Measurements from ENCODE around the gene EHMT2. TPM values are rescaled to one million over a fixed set of nuclear protein-coding genes. Genes with fewer than 3 reads are reported as not detected.

Gene EHMT2
- total and polyA plus RNA-seq, 4 donors, result 7.9 to 21.4 (median 10.6) TPM

- Histone ChIP-seq H3K9me3 (ENCODE audit: control insufficient read depth in 4 of 4, low read length in 3 of 4) (no peaks in the 10 kb centered on the region), H3K27ac (ENCODE audit: low read depth in 1 of 2, low read length in 2 of 2) (peak within 1 kb of the TSS; percentile 81 to 90), H3K36me3 (ENCODE audit: control insufficient read depth in 4 of 4, insufficient read depth in 3 of 4, low read depth in 1 of 4, low read length in 3 of 4) (no peaks in the 10 kb centered on the region), H3K4me3 (ENCODE audit: low read depth in 1 of 3, low read length in 3 of 3) (peak within 1 kb of the TSS; percentile 61 to 77 (median 63)), H3K9ac (ENCODE audit: low read depth in 1 of 2, low read length in 2 of 2) (peak within 1 kb of the TSS; percentile 43 to 92), H3K27me3 (ENCODE audit: control insufficient read depth in 4 of 4, insufficient read depth in 4 of 4, low read length in 3 of 4) (no peaks in the 10 kb centered on the region), H3K4me1 (ENCODE audit: control insufficient read depth in 4 of 4, insufficient read depth in 4 of 4, low read length in 3 of 4) (peaks cover 7 to 38% (median 28%) of the 10 kb centered on the region in 4 donors)
- under 1% methylated on average over 77 of the region's 77 CpGs for WGBS
- peak; percentile 78 for DNase-seq (ENCODE audit: low spot score)
- TF ChIP-seq YY1 (IDR thresholded peaks at IDR 0.05) (no peak), TAF1 (conservative IDR thresholded peaks at IDR 0.05) (no peak), EGR1 (IDR thresholded peaks at IDR 0.05; ENCODE audit: low read depth in 2 of 2) (peak in 1 of 2 donors; percentile 23), SP1 (IDR thresholded peaks at IDR 0.05) (no peak), ATF3 (IDR thresholded peaks at IDR 0.05) (no peak), HNF4A (conservative IDR thresholded peaks at IDR 0.05) (no peak), RAD21 (IDR thresholded peaks at IDR 0.05) (peak; percentile 23 to 39), JUND (IDR thresholded peaks at IDR 0.05) (no peak), HNF4G (IDR thresholded peaks at IDR 0.05) (no peak)
- TF ChIP-seq, protein P1, sequence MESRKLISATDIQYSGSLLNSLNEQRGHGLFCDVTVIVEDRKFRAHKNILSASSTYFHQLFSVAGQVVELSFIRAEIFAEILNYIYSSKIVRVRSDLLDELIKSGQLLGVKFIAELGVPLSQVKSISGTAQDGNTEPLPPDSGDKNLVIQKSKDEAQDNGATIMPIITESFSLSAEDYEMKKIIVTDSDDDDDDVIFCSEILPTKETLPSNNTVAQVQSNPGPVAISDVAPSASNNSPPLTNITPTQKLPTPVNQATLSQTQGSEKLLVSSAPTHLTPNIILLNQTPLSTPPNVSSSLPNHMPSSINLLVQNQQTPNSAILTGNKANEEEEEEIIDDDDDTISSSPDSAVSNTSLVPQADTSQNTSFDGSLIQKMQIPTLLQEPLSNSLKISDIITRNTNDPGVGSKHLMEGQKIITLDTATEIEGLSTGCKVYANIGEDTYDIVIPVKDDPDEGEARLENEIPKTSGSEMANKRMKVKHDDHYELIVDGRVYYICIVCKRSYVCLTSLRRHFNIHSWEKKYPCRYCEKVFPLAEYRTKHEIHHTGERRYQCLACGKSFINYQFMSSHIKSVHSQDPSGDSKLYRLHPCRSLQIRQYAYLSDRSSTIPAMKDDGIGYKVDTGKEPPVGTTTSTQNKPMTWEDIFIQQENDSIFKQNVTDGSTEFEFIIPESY (IDR thresholded peaks at IDR 0.05), result no peak
Observed at GRCh38 chr6:31901953-31902643, 4.6 kb upstream of the EHMT2 start, which contains the start of gene ZBTB12. TSS of gene ZBTB12 (minus strand) at chr6:31902086. CDS start at chr6:31901305, 781 bp downstream.

GRCh38 chr6:31901415-31901952, 4.0 kb upstream of the EHMT2 start:
- H3K4me3 ChIP-seq (ENCODE audit: low read depth in 1 of 3, low read length in 3 of 3), result peak overlapping the region in 1 of 3 donors; percentile 77
- no peaks in the 10 kb centered on the region for H3K36me3 ChIP-seq (ENCODE audit: control insufficient read depth in 4 of 4, insufficient read depth in 3 of 4, low read depth in 1 of 4, low read length in 3 of 4)
- 2% methylated on average over 45 of the region's 45 CpGs for WGBS
- peak; percentile 56 for DNase-seq (ENCODE audit: low spot score)
- H3K9ac ChIP-seq (ENCODE audit: low read depth in 1 of 2, low read length in 2 of 2), result no peak overlapping the region
- no peak for TF ChIP-seq HNF4G (IDR thresholded peaks at IDR 0.05)
- peak in 1 of 2 donors; percentile 35 for TF ChIP-seq EGR1 (IDR thresholded peaks at IDR 0.05; ENCODE audit: low read depth in 2 of 2)
- no peak for TF ChIP-seq SP1 (IDR thresholded peaks at IDR 0.05)
- no peak for TF ChIP-seq NR2F2 (IDR thresholded peaks at IDR 0.05)
- H3K27ac ChIP-seq (ENCODE audit: low read depth in 1 of 2, low read length in 2 of 2), result peak overlapping the region; percentile 81 to 90
- no peaks in the 10 kb centered on the region for H3K27me3 ChIP-seq (ENCODE audit: control insufficient read depth in 4 of 4, insufficient read depth in 4 of 4, low read length in 3 of 4)
- no peaks in the 10 kb centered on the region for H3K9me3 ChIP-seq (ENCODE audit: control insufficient read depth in 4 of 4, low read length in 3 of 4)
- H3K4me1 ChIP-seq (ENCODE audit: control insufficient read depth in 4 of 4, insufficient read depth in 4 of 4, low read length in 3 of 4), result peaks cover 10 to 42% (median 29%) of the 10 kb centered on the region in 4 donors

GRCh38 chr6:31900917-31901414, 3.5 kb upstream of the EHMT2 start:
- peak overlapping the region; percentile 81 to 90 for H3K27ac ChIP-seq (ENCODE audit: low read depth in 1 of 2, low read length in 2 of 2)
- 34% methylated on average over 29 of the region's 29 CpGs for WGBS
- H3K9me3 ChIP-seq (ENCODE audit: control insufficient read depth in 4 of 4, low read length in 3 of 4), result no peaks in the 10 kb centered on the region
- DNase-seq (ENCODE audit: low spot score), result no peak
- peak overlapping the region in 1 of 3 donors; percentile 77 for H3K4me3 ChIP-seq (ENCODE audit: low read depth in 1 of 3, low read length in 3 of 3)
- H3K4me1 ChIP-seq (ENCODE audit: control insufficient read depth in 4 of 4, insufficient read depth in 4 of 4, low read length in 3 of 4), result peaks cover 10 to 45% (median 29%) of the 10 kb centered on the region in 4 donors
- no peaks in the 10 kb centered on the region for H3K27me3 ChIP-seq (ENCODE audit: control insufficient read depth in 4 of 4, insufficient read depth in 4 of 4, low read length in 3 of 4)
- H3K36me3 ChIP-seq (ENCODE audit: control insufficient read depth in 4 of 4, insufficient read depth in 3 of 4, low read depth in 1 of 4, low read length in 3 of 4), result peaks cover 0 to under 1% (median 0%) of the 10 kb centered on the region in 4 donors
- no peak for TF ChIP-seq REST (IDR thresholded peaks at IDR 0.05)
- TF ChIP-seq, protein P1 (IDR thresholded peaks at IDR 0.05), result no peak
- no peak overlapping the region for H3K9ac ChIP-seq (ENCODE audit: low read depth in 1 of 2, low read length in 2 of 2)

Measured in liver (tissue), 9 donors.